MCF 10A (cell line): Measurements from ENCODE around the gene PTCRA. TPM values are rescaled to one million over a fixed set of nuclear protein-coding genes. Genes with fewer than 3 reads are reported as not detected.

ENCODE experiments used
- BruUV-seq: library from RNA; stranded (reverse); fragments of 400-500 nt; replicated peaks from 2 replicates; lab custom pipeline; 2021; lab: Mats Ljungman, UMichigan
- CTCF ChIA-PET: fragments of 300-600 bp; sonication (Branson Sonifier 250); formaldehyde crosslinking; extraction: SDS; loops from one replicate; lab custom pipeline; 2021; ENCODE audit warnings: antibody characterized with exemption, inconsistent platforms; lab: Yijun Ruan, JAX
- POLR2A ChIA-PET: fragments of 300-600, 350-650 bp; sonication (Branson Sonifier 250); formaldehyde crosslinking; extraction: SDS; loops from one replicate; lab custom pipeline; 2020; ENCODE audit warnings: antibody characterized with exemption, inconsistent platforms; lab: Yijun Ruan, JAX
- DNase-seq: peaks from one replicate; pipeline ENCODE4 v3.0.0-alpha.2; 2018; ENCODE audit not compliant: unreplicated experiment
- H3K27ac Mint-ChIP-seq: one replicate; pipeline ENCODE4 v1.8.0; 2022; ENCODE audit warnings: mild to moderate bottlenecking, low read depth, mixed read lengths; ENCODE audit not compliant: unreplicated experiment
- H3K27me3 Mint-ChIP-seq: one replicate; pipeline ENCODE4 v1.8.0; 2022; ENCODE audit warnings: mixed read lengths; ENCODE audit not compliant: insufficient read depth, unreplicated experiment
- H3K36me3 Mint-ChIP-seq: one replicate; pipeline ENCODE4 v1.8.0; 2022; ENCODE audit warnings: mild to moderate bottlenecking, moderate library complexity, mixed read lengths; ENCODE audit not compliant: insufficient read depth, unreplicated experiment
- H3K4me1 Mint-ChIP-seq: one replicate; pipeline ENCODE4 v1.8.0; 2022; ENCODE audit warnings: mixed read lengths; ENCODE audit not compliant: insufficient read depth, unreplicated experiment
- H3K4me3 Mint-ChIP-seq: one replicate; pipeline ENCODE4 v1.8.0; 2022; ENCODE audit warnings: mild to moderate bottlenecking, moderate library complexity, mixed read lengths; ENCODE audit not compliant: unreplicated experiment
- H3K9me3 Mint-ChIP-seq: one replicate; pipeline ENCODE4 v1.8.0; 2022; ENCODE audit warnings: mixed read lengths; ENCODE audit not compliant: unreplicated experiment
- CTCF ChIP-seq: fragments of 200-600 bp; IDR thresholded peaks from one replicate; pipeline ENCODE4 v1.8.0; 2022; ENCODE audit warnings: antibody characterized with exemption, mild to moderate bottlenecking; ENCODE audit not compliant: unreplicated experiment
- intact Hi-C: fragments of 100-400 bp; cut with micrococcal nuclease; formaldehyde crosslinking; loops from 2 replicates; pipeline ENCODE4 v1.14.1; 2022
- total RNA-seq: library from RNA; stranded (reverse); gene quantifications from 2 replicates; pipeline ENCODE4 v1.2.3, GENCODE V29; 2022

PTCRA gene
- total RNA-seq, 1 experiment from 2014 or later = not detected

GRCh38 chr6:42969431-42969830 is 53.6 kb downstream of the PTCRA start:
- H3K36me3 Mint-ChIP-seq = peaks cover 26% of the 10 kb centered on the region
- no peaks in the 10 kb centered on the region for H3K9me3 Mint-ChIP-seq
- no peak overlapping the region for H3K27ac Mint-ChIP-seq
- H3K4me1 Mint-ChIP-seq = peaks cover 7% of the 10 kb centered on the region
- TF ChIP-seq CTCF = no peak
- H3K27me3 Mint-ChIP-seq = no peaks in the 10 kb centered on the region
- H3K4me3 Mint-ChIP-seq = no peak overlapping the region
- POLR2A ChIA-PET = no interaction called here
- intact Hi-C loops = no loop called here
- no TSS peak for BruUV-seq
- DNase-seq = no peak
- CTCF ChIA-PET = no interaction called here

GRCh38 chr6:42969934-42970333 is 54.1 kb downstream of the PTCRA start:
- Mint-ChIP-seq H3K4me3 (no peak overlapping the region), H3K27me3 (no peaks in the 10 kb centered on the region), H3K27ac (no peak overlapping the region), H3K4me1 (peaks cover 7% of the 10 kb centered on the region), H3K36me3 (peaks cover 26% of the 10 kb centered on the region), H3K9me3 (no peaks in the 10 kb centered on the region)
- DNase-seq = no peak
- intact Hi-C loops = no loop called here
- ChIA-PET CTCF (no interaction called here), POLR2A (interaction anchor here (1.9 kb wide), 1 partner anchor 9 kb away, joined by 10 read pairs; the partner anchor contains the start of gene PEX6)
- no TSS peak for BruUV-seq
- no peak for TF ChIP-seq CTCF

GRCh38 chr6:42970871-42971612 is 55.2 kb downstream of the PTCRA start:
- no TSS peak for BruUV-seq
- Mint-ChIP-seq H3K36me3 (peaks cover 27% of the 10 kb centered on the region), H3K27me3 (no peaks in the 10 kb centered on the region), H3K27ac (peak overlapping the region; percentile 9), H3K4me1 (peaks cover 7% of the 10 kb centered on the region), H3K4me3 (no peak overlapping the region), H3K9me3 (no peaks in the 10 kb centered on the region)
- peak; percentile 48 for DNase-seq
- CTCF ChIA-PET = interaction anchor here (0.7 kb wide), 1 partner anchor 535 kb away, joined by 3 read pairs; no protein-coding TSS in a partner anchor
- intact Hi-C loops = no loop called here
- POLR2A ChIA-PET = interaction anchor here (0.6 to 1.9 kb wide), 5 partner anchors 8 to 204 kb away, joined by 3 to 10 read pairs (median 4); partner anchors contain the start of genes PEX6 and PPP2R5D
- no peak for TF ChIP-seq CTCF

GRCh38 chr6:42971746-42972327 is 56.0 kb downstream of the PTCRA start:
- intact Hi-C loops = no loop called here
- peaks cover 33% of the 10 kb centered on the region for H3K36me3 Mint-ChIP-seq
- ChIA-PET POLR2A (interaction anchor here (0.5 to 1.9 kb wide), 8 partner anchors 7 to 400 kb away, joined by 3 to 10 read pairs (median 4); partner anchors contain the start of genes PEX6 and PPP2R5D), CTCF (interaction anchor here (1.0 kb wide), 1 partner anchor 70 kb away, joined by 3 read pairs; no protein-coding TSS in a partner anchor)
- no TSS peak for BruUV-seq
- no peak for DNase-seq
- no peaks in the 10 kb centered on the region for H3K27me3 Mint-ChIP-seq
- no peak overlapping the region for H3K4me3 Mint-ChIP-seq
- H3K27ac Mint-ChIP-seq = no peak overlapping the region
- no peaks in the 10 kb centered on the region for H3K9me3 Mint-ChIP-seq
- no peak for TF ChIP-seq CTCF
- peaks cover 10% of the 10 kb centered on the region for H3K4me1 Mint-ChIP-seq
